DOHH2 (cell line): ENCODE results near the gene FLT3.

ENCODE experiments used
- H3F3A ChIP-seq: fragments of 200-600 bp; sonication (generic), shearing (Covaris generic); 2 replicates; pipeline ENCODE4 v1.6.0; 2016; ENCODE audit warnings: antibody characterized with exemption, mild to moderate bottlenecking; ENCODE audit not compliant: control insufficient read depth, insufficient read depth
- H3K27ac ChIP-seq: fragments of 200-600 bp; sonication (generic); 2 replicates; pipeline ENCODE4 v1.5.1; 2014; ENCODE audit warnings: low read depth, mild to moderate bottlenecking, low read length, moderate library complexity
- H3K27me3 ChIP-seq: fragments of 200-600 bp; sonication (generic); 2 replicates; pipeline ENCODE4 v1.6.1; 2014; ENCODE audit warnings: mild to moderate bottlenecking, low read length, mixed read lengths; ENCODE audit not compliant: control insufficient read depth
- H3K36me3 ChIP-seq: fragments of 200-600 bp; sonication (generic); 2 replicates; pipeline ENCODE4 v1.6.1; 2014; ENCODE audit warnings: mild to moderate bottlenecking, low read length, moderate library complexity, mixed read lengths; ENCODE audit not compliant: control insufficient read depth
- H3K4me1 ChIP-seq: fragments of 200-600 bp; sonication (generic); 2 replicates; pipeline ENCODE4 v1.6.1; 2014; ENCODE audit warnings: mild to moderate bottlenecking, low read length, mixed read lengths; ENCODE audit not compliant: control insufficient read depth
- H3K4me2 ChIP-seq: fragments of 200-600 bp; sonication (generic); 2 replicates; pipeline ENCODE4 v1.6.0; 2014; ENCODE audit warnings: mild to moderate bottlenecking, low read length, moderate library complexity
- H3K4me3 ChIP-seq: fragments of 200-600 bp; sonication (generic); 2 replicates; pipeline ENCODE4 v1.5.1; 2014; ENCODE audit warnings: mild to moderate bottlenecking, low read length, mixed read lengths
- H3K79me2 ChIP-seq: fragments of 200-600 bp; sonication (generic); 2 replicates; pipeline ENCODE4 v1.6.1; 2014; ENCODE audit warnings: mild to moderate bottlenecking, low read length, mixed read lengths; ENCODE audit not compliant: control insufficient read depth
- H3K9me2 ChIP-seq: fragments of 200-600 bp; sonication (generic); replicated peaks from 2 replicates; pipeline ENCODE4 v1.6.1; 2014; ENCODE audit warnings: mild to moderate bottlenecking, low read length, mixed read lengths; ENCODE audit not compliant: control insufficient read depth
- H3K9me3 ChIP-seq: fragments of 200-600 bp; sonication (generic); 2 replicates; pipeline ENCODE4 v1.6.1; 2014; ENCODE audit warnings: antibody characterized with exemption, low read length, mixed read lengths; ENCODE audit not compliant: control insufficient read depth, insufficient read depth
- H4K20me1 ChIP-seq: fragments of 200-600 bp; sonication (generic); 2 replicates; pipeline ENCODE4 v1.6.0; 2014; ENCODE audit warnings: low read depth, mild to moderate bottlenecking, antibody characterized with exemption, low read length, moderate library complexity; ENCODE audit not compliant: control insufficient read depth, insufficient read depth
- CTCF ChIP-seq: fragments of 200-600 bp; sonication (generic); IDR thresholded peaks from one replicate; pipeline ENCODE4 v1.5.1; 2014; ENCODE audit warnings: antibody characterized with exemption, mild to moderate bottlenecking, low read depth, low read length; ENCODE audit not compliant: poor library complexity, severe bottlenecking
- EZH2phosphoT487 ChIP-seq: fragments of 200-600 bp; sonication (generic); IDR thresholded peaks from 2 replicates; pipeline ENCODE4 v1.6.1; 2017; ENCODE audit warnings: borderline replicate concordance, mild to moderate bottlenecking, antibody characterized with exemption, low read length, moderate library complexity, mixed read lengths

The FLT3 gene

GRCh38 chr13:28097503-28097902, 2.9 kb downstream of the FLT3 start:
- H3K9me2 ChIP-seq = no peaks in the 10 kb centered on the region
- H3K79me2 ChIP-seq = no peaks in the 10 kb centered on the region
- H4K20me1 ChIP-seq = no peaks in the 10 kb centered on the region
- no peak overlapping the region for H3K4me2 ChIP-seq
- no peaks in the 10 kb centered on the region for H3K9me3 ChIP-seq
- H3K27me3 ChIP-seq = peaks cover 61% of the 10 kb centered on the region
- no peak overlapping the region for H3K4me3 ChIP-seq
- no peaks in the 10 kb centered on the region for H3F3A ChIP-seq
- TF ChIP-seq CTCF (no peak), EZH2phosphoT487 (no peak)
- H3K36me3 ChIP-seq = no peaks in the 10 kb centered on the region
- peaks cover 22% of the 10 kb centered on the region for H3K4me1 ChIP-seq
- no peak overlapping the region for H3K27ac ChIP-seq

- H3K9me3 ChIP-seq = no peaks in the 10 kb centered on the region
- no peaks in the 10 kb centered on the region for H3K36me3 ChIP-seq
- peaks cover 34% of the 10 kb centered on the region for H3K27me3 ChIP-seq
- TF ChIP-seq EZH2phosphoT487 (no peak), CTCF (no peak)
- H3K4me2 ChIP-seq = no peak overlapping the region
- no peak overlapping the region for H3K27ac ChIP-seq
- peaks cover 10% of the 10 kb centered on the region for H3K4me1 ChIP-seq
- H3K9me2 ChIP-seq = no peaks in the 10 kb centered on the region
- H4K20me1 ChIP-seq = no peaks in the 10 kb centered on the region
- no peaks in the 10 kb centered on the region for H3K79me2 ChIP-seq
- no peaks in the 10 kb centered on the region for H3F3A ChIP-seq
- H3K4me3 ChIP-seq = no peak overlapping the region
Measured at GRCh38 chr13:28094306-28094705, 6.1 kb downstream of the FLT3 start.

GRCh38 chr13:28093881-28094280, 6.5 kb downstream of the FLT3 start:
- Histone ChIP-seq H3K9me2 (no peaks in the 10 kb centered on the region), H3K27me3 (peaks cover 29% of the 10 kb centered on the region), H3K36me3 (no peaks in the 10 kb centered on the region), H3F3A (no peaks in the 10 kb centered on the region), H4K20me1 (no peaks in the 10 kb centered on the region), H3K9me3 (no peaks in the 10 kb centered on the region), H3K4me2 (no peak overlapping the region; the same call in 1 of the 2 replicates), H3K79me2 (no peaks in the 10 kb centered on the region), H3K4me1 (peaks cover 10% of the 10 kb centered on the region), H3K27ac (no peak overlapping the region), H3K4me3 (no peak overlapping the region)
- no peak for TF ChIP-seq EZH2phosphoT487
- TF ChIP-seq CTCF = no peak

GRCh38 chr13:28092431-28092830, 7.9 kb downstream of the FLT3 start:
- no peaks in the 10 kb centered on the region for H3K9me2 ChIP-seq
- no peak overlapping the region for H3K4me2 ChIP-seq
- no peaks in the 10 kb centered on the region for H3K9me3 ChIP-seq

More at GRCh38 chr13:28092431-28092830, 7.9 kb downstream of the FLT3 start:
- peaks cover 18% of the 10 kb centered on the region for H3K27me3 ChIP-seq
- H3K27ac ChIP-seq = no peak overlapping the region
- TF ChIP-seq CTCF (no peak), EZH2phosphoT487 (no peak)
- no peaks in the 10 kb centered on the region for H3K36me3 ChIP-seq
- H3K4me1 ChIP-seq = peaks cover 10% of the 10 kb centered on the region
- H3K79me2 ChIP-seq = no peaks in the 10 kb centered on the region
- H3F3A ChIP-seq = no peaks in the 10 kb centered on the region
- no peak overlapping the region for H3K4me3 ChIP-seq
- H4K20me1 ChIP-seq = no peaks in the 10 kb centered on the region
